ENCODE results near the gene EFHC1.

DNA sequence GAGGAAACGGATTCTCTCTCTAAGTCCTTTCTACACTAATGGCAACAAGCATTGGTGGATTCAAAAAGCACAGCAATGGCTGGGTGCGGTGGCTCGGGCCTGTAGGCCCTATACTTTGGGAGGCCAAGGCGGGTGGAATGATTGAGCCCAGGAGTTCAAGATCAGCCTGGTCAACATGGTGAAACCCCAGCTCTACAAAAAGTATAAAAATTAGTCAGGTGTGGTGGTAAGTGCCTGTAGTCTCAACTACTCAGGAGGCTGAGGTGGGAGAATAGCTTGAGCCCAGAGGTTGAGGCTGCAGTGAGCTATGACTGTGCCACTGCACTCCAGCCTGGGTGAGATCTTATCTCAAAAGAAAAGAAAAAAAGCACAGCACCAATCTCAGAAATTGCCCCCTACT lies 38.9 kb upstream of the EFHC1 start:
- TF ChIP-seq, protein P1, sequence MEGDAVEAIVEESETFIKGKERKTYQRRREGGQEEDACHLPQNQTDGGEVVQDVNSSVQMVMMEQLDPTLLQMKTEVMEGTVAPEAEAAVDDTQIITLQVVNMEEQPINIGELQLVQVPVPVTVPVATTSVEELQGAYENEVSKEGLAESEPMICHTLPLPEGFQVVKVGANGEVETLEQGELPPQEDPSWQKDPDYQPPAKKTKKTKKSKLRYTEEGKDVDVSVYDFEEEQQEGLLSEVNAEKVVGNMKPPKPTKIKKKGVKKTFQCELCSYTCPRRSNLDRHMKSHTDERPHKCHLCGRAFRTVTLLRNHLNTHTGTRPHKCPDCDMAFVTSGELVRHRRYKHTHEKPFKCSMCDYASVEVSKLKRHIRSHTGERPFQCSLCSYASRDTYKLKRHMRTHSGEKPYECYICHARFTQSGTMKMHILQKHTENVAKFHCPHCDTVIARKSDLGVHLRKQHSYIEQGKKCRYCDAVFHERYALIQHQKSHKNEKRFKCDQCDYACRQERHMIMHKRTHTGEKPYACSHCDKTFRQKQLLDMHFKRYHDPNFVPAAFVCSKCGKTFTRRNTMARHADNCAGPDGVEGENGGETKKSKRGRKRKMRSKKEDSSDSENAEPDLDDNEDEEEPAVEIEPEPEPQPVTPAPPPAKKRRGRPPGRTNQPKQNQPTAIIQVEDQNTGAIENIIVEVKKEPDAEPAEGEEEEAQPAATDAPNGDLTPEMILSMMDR (IDR thresholded peaks at IDR 0.05): no peak
- TF ChIP-seq FOXP1 (CRISPR knock-in tag; IDR thresholded peaks at IDR 0.05; ENCODE audit: borderline replicate concordance) (no peak), JUN (CRISPR knock-in tag; IDR thresholded peaks at IDR 0.05) (no peak), ESRRA (CRISPR knock-in tag; IDR thresholded peaks at IDR 0.05; ENCODE audit: borderline replicate concordance) (no peak)
- TF ChIP-seq, protein P2, sequence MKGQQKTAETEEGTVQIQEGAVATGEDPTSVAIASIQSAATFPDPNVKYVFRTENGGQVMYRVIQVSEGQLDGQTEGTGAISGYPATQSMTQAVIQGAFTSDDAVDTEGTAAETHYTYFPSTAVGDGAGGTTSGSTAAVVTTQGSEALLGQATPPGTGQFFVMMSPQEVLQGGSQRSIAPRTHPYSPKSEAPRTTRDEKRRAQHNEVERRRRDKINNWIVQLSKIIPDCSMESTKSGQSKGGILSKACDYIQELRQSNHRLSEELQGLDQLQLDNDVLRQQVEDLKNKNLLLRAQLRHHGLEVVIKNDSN (CRISPR knock-in tag; IDR thresholded peaks at IDR 0.05): no peak
- TF ChIP-seq, protein P3, sequence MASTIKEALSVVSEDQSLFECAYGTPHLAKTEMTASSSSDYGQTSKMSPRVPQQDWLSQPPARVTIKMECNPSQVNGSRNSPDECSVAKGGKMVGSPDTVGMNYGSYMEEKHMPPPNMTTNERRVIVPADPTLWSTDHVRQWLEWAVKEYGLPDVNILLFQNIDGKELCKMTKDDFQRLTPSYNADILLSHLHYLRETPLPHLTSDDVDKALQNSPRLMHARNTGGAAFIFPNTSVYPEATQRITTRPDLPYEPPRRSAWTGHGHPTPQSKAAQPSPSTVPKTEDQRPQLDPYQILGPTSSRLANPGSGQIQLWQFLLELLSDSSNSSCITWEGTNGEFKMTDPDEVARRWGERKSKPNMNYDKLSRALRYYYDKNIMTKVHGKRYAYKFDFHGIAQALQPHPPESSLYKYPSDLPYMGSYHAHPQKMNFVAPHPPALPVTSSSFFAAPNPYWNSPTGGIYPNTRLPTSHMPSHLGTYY (CRISPR knock-in tag; IDR thresholded peaks at IDR 0.05): no peak
- TF ChIP-seq, protein P4, sequence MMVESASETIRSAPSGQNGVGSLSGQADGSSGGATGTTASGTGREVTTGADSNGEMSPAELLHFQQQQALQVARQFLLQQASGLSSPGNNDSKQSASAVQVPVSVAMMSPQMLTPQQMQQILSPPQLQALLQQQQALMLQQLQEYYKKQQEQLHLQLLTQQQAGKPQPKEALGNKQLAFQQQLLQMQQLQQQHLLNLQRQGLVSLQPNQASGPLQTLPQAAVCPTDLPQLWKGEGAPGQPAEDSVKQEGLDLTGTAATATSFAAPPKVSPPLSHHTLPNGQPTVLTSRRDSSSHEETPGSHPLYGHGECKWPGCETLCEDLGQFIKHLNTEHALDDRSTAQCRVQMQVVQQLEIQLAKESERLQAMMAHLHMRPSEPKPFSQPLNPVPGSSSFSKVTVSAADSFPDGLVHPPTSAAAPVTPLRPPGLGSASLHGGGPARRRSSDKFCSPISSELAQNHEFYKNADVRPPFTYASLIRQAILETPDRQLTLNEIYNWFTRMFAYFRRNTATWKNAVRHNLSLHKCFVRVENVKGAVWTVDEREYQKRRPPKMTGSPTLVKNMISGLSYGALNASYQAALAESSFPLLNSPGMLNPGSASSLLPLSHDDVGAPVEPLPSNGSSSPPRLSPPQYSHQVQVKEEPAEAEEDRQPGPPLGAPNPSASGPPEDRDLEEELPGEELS (CRISPR knock-in tag; IDR thresholded peaks at IDR 0.05): no peak

All from WTC11 (cell line).